Loucy (cell line): ENCODE results near the gene TMEM132A.

ENCODE experiments used
- H2AFZ ChIP-seq: fragments of 200-600 bp; sonication (generic); 2 replicates; pipeline ENCODE4 v1.6.0; 2016; ENCODE audit warnings: antibody characterized with exemption, mild to moderate bottlenecking, low read length, moderate library complexity
- H3F3A ChIP-seq: fragments of 200-600 bp; 2 replicates; pipeline ENCODE4 v1.6.0; 2016; ENCODE audit warnings: antibody characterized with exemption, low read depth, mild to moderate bottlenecking
- H3K27me3 ChIP-seq: fragments of 200-600 bp; sonication (generic); 2 replicates; pipeline ENCODE4 v1.6.1; 2014; ENCODE audit warnings: low read length, mild to moderate bottlenecking; ENCODE audit not compliant: insufficient read depth, poor library complexity, severe bottlenecking
- H3K36me3 ChIP-seq: fragments of 200-600 bp; sonication (generic); 2 replicates; pipeline ENCODE4 v1.6.1; 2016; ENCODE audit warnings: low read length; ENCODE audit not compliant: insufficient read depth
- H3K4me1 ChIP-seq: fragments of 200-600 bp; sonication (generic); 2 replicates; pipeline ENCODE4 v1.5.1; 2014; ENCODE audit warnings: low read length, mild to moderate bottlenecking; ENCODE audit not compliant: insufficient read depth, poor library complexity, severe bottlenecking
- H3K4me2 ChIP-seq: fragments of 200-600 bp; sonication (generic); 2 replicates; pipeline ENCODE4 v1.6.0; 2014; ENCODE audit warnings: antibody characterized with exemption, low read length, low read depth, mild to moderate bottlenecking; ENCODE audit not compliant: poor library complexity, severe bottlenecking
- H3K4me3 ChIP-seq: fragments of 200-600 bp; sonication (generic); 2 replicates; pipeline ENCODE4 v1.5.1; 2014; ENCODE audit warnings: low read length, mild to moderate bottlenecking, mixed read lengths; ENCODE audit not compliant: poor library complexity, severe bottlenecking
- H3K79me2 ChIP-seq: fragments of 200-600 bp; sonication (generic); 2 replicates; pipeline ENCODE4 v1.6.1; 2014; ENCODE audit warnings: low read length; ENCODE audit not compliant: insufficient read depth
- H3K9ac ChIP-seq: fragments of 200-600 bp; sonication (generic); 2 replicates; pipeline ENCODE4 v1.6.0; 2014; ENCODE audit warnings: mild to moderate bottlenecking, low read depth, low read length, moderate library complexity; ENCODE audit not compliant: poor library complexity, severe bottlenecking
- H3K9me2 ChIP-seq: fragments of 200-600 bp; sonication (generic); replicated peaks from 2 replicates; pipeline ENCODE4 v1.6.1; 2016; ENCODE audit warnings: low read depth, low read length, mixed read lengths
- H3K9me3 ChIP-seq: fragments of 200-600 bp; sonication (generic); 2 replicates; pipeline ENCODE4 v1.6.1; 2014; ENCODE audit warnings: mild to moderate bottlenecking, antibody characterized with exemption, low read length, low read depth; ENCODE audit not compliant: insufficient read depth
- H4K20me1 ChIP-seq: fragments of 200-600 bp; sonication (generic); 2 replicates; pipeline ENCODE4 v1.6.0; 2014; ENCODE audit warnings: antibody characterized with exemption, low read length, mild to moderate bottlenecking; ENCODE audit not compliant: insufficient read depth, poor library complexity, severe bottlenecking
- EZH2phosphoT487 ChIP-seq: fragments of 200-600 bp; IDR thresholded peaks from 2 replicates; pipeline ENCODE4 v1.6.1; 2018; ENCODE audit warnings: antibody characterized with exemption, mild to moderate bottlenecking, moderate library complexity, borderline replicate concordance
- TF ChIP-seq, protein P1 (sequence below): fragments of 200-600 bp; sonication (generic); conservative IDR thresholded peaks from 2 replicates; pipeline ENCODE4 v1.5.1; 2014; ENCODE audit warnings: mild to moderate bottlenecking, antibody characterized with exemption, low read length

The TMEM132A gene

DNA sequence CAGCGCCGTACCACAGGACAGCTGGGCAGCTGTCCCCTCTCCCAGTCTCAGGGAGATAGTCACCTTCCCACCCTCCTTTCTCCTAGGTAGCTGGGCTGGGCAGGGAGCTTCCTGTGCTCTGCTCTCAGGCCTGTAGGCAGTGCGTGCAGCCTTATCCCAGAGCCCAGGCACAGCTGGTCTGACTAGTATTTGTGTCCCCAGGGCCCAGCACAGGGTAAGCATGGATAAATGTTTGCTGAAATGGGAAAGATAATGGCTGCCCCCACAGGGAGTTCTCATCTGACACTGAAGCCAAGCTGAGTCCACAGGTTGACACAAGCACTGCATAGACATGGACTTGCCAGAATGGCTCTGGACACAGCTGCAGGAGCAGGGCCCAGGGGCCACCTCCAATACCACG lies 18.0 kb downstream of the TMEM132A start:
- H3K79me2 ChIP-seq = no peaks in the 10 kb centered on the region
- TF ChIP-seq EZH2phosphoT487 = no peak
- TF ChIP-seq, protein P1, sequence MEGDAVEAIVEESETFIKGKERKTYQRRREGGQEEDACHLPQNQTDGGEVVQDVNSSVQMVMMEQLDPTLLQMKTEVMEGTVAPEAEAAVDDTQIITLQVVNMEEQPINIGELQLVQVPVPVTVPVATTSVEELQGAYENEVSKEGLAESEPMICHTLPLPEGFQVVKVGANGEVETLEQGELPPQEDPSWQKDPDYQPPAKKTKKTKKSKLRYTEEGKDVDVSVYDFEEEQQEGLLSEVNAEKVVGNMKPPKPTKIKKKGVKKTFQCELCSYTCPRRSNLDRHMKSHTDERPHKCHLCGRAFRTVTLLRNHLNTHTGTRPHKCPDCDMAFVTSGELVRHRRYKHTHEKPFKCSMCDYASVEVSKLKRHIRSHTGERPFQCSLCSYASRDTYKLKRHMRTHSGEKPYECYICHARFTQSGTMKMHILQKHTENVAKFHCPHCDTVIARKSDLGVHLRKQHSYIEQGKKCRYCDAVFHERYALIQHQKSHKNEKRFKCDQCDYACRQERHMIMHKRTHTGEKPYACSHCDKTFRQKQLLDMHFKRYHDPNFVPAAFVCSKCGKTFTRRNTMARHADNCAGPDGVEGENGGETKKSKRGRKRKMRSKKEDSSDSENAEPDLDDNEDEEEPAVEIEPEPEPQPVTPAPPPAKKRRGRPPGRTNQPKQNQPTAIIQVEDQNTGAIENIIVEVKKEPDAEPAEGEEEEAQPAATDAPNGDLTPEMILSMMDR = no peak
- no peak overlapping the region for H3K4me3 ChIP-seq
- no peaks in the 10 kb centered on the region for H3K36me3 ChIP-seq
- H2AFZ ChIP-seq = no peak overlapping the region
- no peaks in the 10 kb centered on the region for H3K9me3 ChIP-seq
- H3K27me3 ChIP-seq = no peaks in the 10 kb centered on the region
- no peaks in the 10 kb centered on the region for H3F3A ChIP-seq
- H4K20me1 ChIP-seq = no peaks in the 10 kb centered on the region
- no peaks in the 10 kb centered on the region for H3K4me1 ChIP-seq
- no peak overlapping the region for H3K4me2 ChIP-seq
- H3K9ac ChIP-seq = no peak overlapping the region
- H3K9me2 ChIP-seq = no peaks in the 10 kb centered on the region

DNA sequence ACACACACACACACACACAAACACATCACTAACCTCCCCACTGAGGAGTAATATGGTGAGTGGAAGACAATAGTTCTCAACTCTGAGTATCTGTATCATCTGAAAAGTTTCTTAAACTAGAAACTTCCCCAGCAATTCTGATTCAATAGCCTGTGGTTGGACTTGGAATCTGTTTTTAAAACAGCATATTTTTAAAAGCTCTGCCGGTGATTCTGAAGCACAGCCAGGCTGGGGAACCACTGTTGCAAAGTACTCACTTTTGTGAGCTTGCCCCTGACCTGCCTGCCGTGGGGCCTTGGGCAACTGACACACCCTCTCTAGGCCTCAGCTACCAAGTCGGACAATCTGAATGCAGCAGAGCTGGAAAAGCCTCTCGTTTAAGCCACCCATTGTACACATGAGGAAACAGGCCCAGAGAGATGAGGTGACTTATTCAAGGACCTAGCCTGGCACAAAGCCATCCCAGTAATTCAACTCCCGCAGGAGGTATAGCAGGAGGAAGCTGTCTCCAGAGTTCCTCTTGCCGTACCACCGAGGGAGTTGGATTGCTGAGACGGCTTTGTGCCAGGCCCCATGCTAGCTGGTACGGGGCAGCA lies 18.8 kb downstream of the TMEM132A start:
- Histone ChIP-seq H3K9me2 (no peaks in the 10 kb centered on the region), H3K79me2 (no peaks in the 10 kb centered on the region), H3F3A (no peaks in the 10 kb centered on the region), H3K9ac (no peak overlapping the region), H3K4me2 (no peak overlapping the region), H3K27me3 (no peaks in the 10 kb centered on the region), H3K36me3 (no peaks in the 10 kb centered on the region), H4K20me1 (no peaks in the 10 kb centered on the region), H2AFZ (no peak overlapping the region), H3K9me3 (no peaks in the 10 kb centered on the region), H3K4me3 (no peak overlapping the region), H3K4me1 (no peaks in the 10 kb centered on the region)
- TF ChIP-seq EZH2phosphoT487 = no peak
- TF ChIP-seq, protein P1 = no peak

DNA sequence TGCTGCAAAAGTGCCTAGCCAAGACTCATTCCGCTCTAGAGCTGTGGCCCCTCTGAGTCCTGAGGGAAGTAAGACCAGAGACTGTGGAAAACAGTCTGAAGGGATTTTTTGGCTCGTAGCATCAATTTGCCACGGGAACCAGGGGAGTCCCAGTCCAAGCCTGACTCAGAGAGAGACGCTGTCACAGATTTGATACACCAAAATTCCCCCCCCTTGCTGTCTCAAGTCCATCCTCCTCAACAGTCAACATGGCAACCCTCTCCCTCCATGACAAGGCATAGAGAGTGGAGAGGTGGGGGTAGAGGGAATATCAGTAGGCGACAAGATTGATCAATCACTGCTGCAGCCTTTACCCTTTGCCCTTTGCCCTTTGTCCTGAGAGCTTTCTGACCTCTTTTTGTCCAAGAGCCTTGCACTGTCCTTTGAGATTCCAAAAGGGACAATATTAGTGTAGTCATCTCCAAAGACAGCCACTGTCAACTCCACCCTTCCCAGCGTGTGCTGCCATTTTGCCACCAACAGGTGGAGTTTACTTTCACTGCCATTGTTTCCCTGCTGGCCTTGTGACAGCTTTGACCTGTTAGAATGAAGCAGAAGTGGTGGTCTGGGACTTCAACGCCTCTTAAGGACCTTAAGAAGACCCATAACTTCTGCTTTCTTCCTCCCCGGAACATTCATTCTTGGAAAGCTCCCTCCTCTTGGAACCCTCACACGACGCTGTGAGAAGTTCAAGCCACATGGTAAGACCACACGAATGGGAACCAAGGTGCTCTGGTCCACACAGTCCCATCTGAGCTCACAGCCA lies 20.4 kb downstream of the TMEM132A start:
- no peak overlapping the region for H3K4me2 ChIP-seq
- H3K9ac ChIP-seq = no peak overlapping the region
- no peak overlapping the region for H2AFZ ChIP-seq
- no peaks in the 10 kb centered on the region for H3K36me3 ChIP-seq
- H3K4me1 ChIP-seq = no peaks in the 10 kb centered on the region
- H3F3A ChIP-seq = no peaks in the 10 kb centered on the region
- H3K79me2 ChIP-seq = no peaks in the 10 kb centered on the region
- no peak overlapping the region for H3K4me3 ChIP-seq
- no peaks in the 10 kb centered on the region for H3K9me2 ChIP-seq
- no peaks in the 10 kb centered on the region for H4K20me1 ChIP-seq
- no peaks in the 10 kb centered on the region for H3K9me3 ChIP-seq
- no peak for TF ChIP-seq EZH2phosphoT487
- TF ChIP-seq, protein P1 = peak; percentile 51
- H3K27me3 ChIP-seq = no peaks in the 10 kb centered on the region
